K562 (cell line): ENCODE measurements around the gene ZNRD2. TPM values are rescaled to one million over a fixed set of nuclear protein-coding genes. Genes with fewer than 3 reads are reported as not detected.

ENCODE experiments used
- CCNT2 ChIP-seq: IDR thresholded peaks from 2 replicates; pipeline ENCODE4 v1.6.1; 2011; ENCODE audit warnings: borderline replicate concordance, low read depth, mild to moderate bottlenecking, moderate library complexity, mixed read lengths, low read length; ENCODE audit not compliant: insufficient read length; ENCODE audit errors: extremely low read depth
- CREB3L1 ChIP-seq: fragments of 450-650 bp; IDR thresholded peaks from 2 replicates; pipeline ENCODE4 v1.6.1; 2014; ENCODE audit warnings: low read depth, mild to moderate bottlenecking, moderate library complexity, borderline replicate concordance
- ETV6 ChIP-seq, 3 experiments: fragments of 150-350 bp in 1 of 3; sonication (generic) in 1 of 3; formaldehyde crosslinking in 1 of 3; IDR thresholded peaks; 2 replicates each; pipeline versions ENCODE4 v1.6.1 to v1.8.0; 2014 to 2022; ENCODE audit warnings: borderline replicate concordance in 2 of 3, low read depth in 2 of 3, antibody characterized with exemption in 1 of 3, low read length in 1 of 3, mild to moderate bottlenecking in 1 of 3, missing genetic modification reagents in 1 of 3
- FOSL1 ChIP-seq: fragments of 200-800 bp; sonication (Bioruptor generic); conservative IDR thresholded peaks from 2 replicates; pipeline ENCODE4 v1.6.1; 2016; ENCODE audit warnings: missing genetic modification characterization, missing compliant biosample characterization
- HNRNPK ChIP-seq: fragments of 200-400 bp; formaldehyde crosslinking; IDR thresholded peaks from one replicate; pipeline ENCODE4 v1.6.1; 2018; ENCODE audit warnings: mild to moderate bottlenecking, low read depth, low read length; ENCODE audit not compliant: poor library complexity, severe bottlenecking
- LEF1 ChIP-seq: fragments of 450-650 bp; IDR thresholded peaks from 2 replicates; pipeline ENCODE4 v1.6.1; 2016; ENCODE audit warnings: mild to moderate bottlenecking
- MXD1 ChIP-seq: fragments of 250-450 bp; sonication (Bioruptor Pico); IDR thresholded peaks from 2 replicates; pipeline ENCODE4 v1.8.0; 2021; ENCODE audit warnings: borderline replicate concordance, mild to moderate bottlenecking, moderate library complexity; ENCODE audit not compliant: poor library complexity, severe bottlenecking
- MYC ChIP-seq, 2 experiments: fragments of 250-450 bp in 1 of 2; sonication (Bioruptor Pico) in 1 of 2; IDR thresholded peaks; 2 replicates each; pipeline versions ENCODE4 v1.5.1 to v1.6.1; 2012 to 2021; ENCODE audit warnings: low read depth in 2 of 2, borderline replicate concordance in 1 of 2, improper control_type of control experiment in 1 of 2, low read length in 1 of 2, mild to moderate bottlenecking in 1 of 2, moderate library complexity in 1 of 2
- NCOA1 ChIP-seq: fragments of 450-650 bp; IDR thresholded peaks from 2 replicates; pipeline ENCODE4 v1.6.1; 2016; ENCODE audit warnings: low read depth
- RHOXF2B ChIP-seq: fragments of 250-450 bp; sonication (Bioruptor Pico); conservative IDR thresholded peaks from 2 replicates; pipeline ENCODE4 v1.5.1; 2021
- RNF2 ChIP-seq: sonication (generic); IDR thresholded peaks from 2 replicates; pipeline ENCODE4 v1.6.1; 2016
- RREB1 ChIP-seq: fragments of 250-450 bp; sonication (Bioruptor Pico); IDR thresholded peaks from 2 replicates; pipeline ENCODE4 v1.4.0; 2020
- SIN3A ChIP-seq, 2 experiments: fragments of 150-350 bp in 1 of 2; IDR thresholded peaks; 2 replicates each; pipeline ENCODE4 v1.6.1; 2011 to 2016; ENCODE audit warnings: borderline replicate concordance in 2 of 2, low read depth in 2 of 2, low read length in 2 of 2, mild to moderate bottlenecking in 2 of 2, moderate library complexity in 2 of 2; ENCODE audit not compliant: control insufficient read depth in 1 of 2
- SIN3B ChIP-seq: fragments of 450-650 bp; IDR thresholded peaks from 2 replicates; pipeline ENCODE4 v1.6.1; 2017; ENCODE audit warnings: low read depth, mild to moderate bottlenecking, moderate library complexity
- ZBTB7A ChIP-seq: IDR thresholded peaks from 2 replicates; pipeline ENCODE4 v1.6.1; 2011; ENCODE audit warnings: low read depth, mild to moderate bottlenecking, low read length, moderate library complexity, borderline replicate concordance; ENCODE audit not compliant: control insufficient read depth
- ZFPM2 ChIP-seq: fragments of 250-450 bp; sonication (Bioruptor Pico); IDR thresholded peaks from 2 replicates; pipeline ENCODE4 v1.5.1; 2022; ENCODE audit warnings: mild to moderate bottlenecking
- ZNF134 ChIP-seq: fragments of 250-450 bp; sonication (Bioruptor Pico); conservative IDR thresholded peaks from 2 replicates; pipeline ENCODE4 v1.4.0; 2020
- polyA plus RNA-seq, 8 experiments: library from polyadenylated mRNA; depleted of rRNA in 4 of 8; stranded (reverse) in 5 of 8; unstranded in 3 of 8; fragments of >200 nt; fragmentation: Nextera tagmentation in 2 of 8; fragmentation: Illumina TruSeq in 1 of 8; extraction: Ambion mirVana in 2 of 8; extraction: Trizol in 1 of 8; gene quantifications; 2 replicates each; pipeline versions ENCODE4 v1.2.1 to v1.2.3, GENCODE V29; 2011 to 2014; ENCODE audit warnings: inconsistent platforms in 1 of 8, missing spikeins in 1 of 8
- total RNA-seq, 7 experiments: library from RNA; depleted of rRNA in 6 of 7; stranded (reverse); fragments of >200 nt in 6 of 7; fragmentation: Illumina TruSeq in 2 of 7; extraction: Trizol in 2 of 7; gene quantifications; 2 replicates each; pipeline versions ENCODE4 v1.2.1 to v1.2.3, GENCODE V29; 2011 to 2021; ENCODE audit warnings: low replicate concordance in 1 of 7

Gene ZNRD2
- total and polyA plus RNA-seq, 9 of the 15 experiments (the other 6 are each of a cell fraction or from before 2014, with no cell fraction given), result 13.4 to 129 (median 60.4) TPM

- TF ChIP-seq RREB1 (peak; percentile 73; the same call in 1 of the 2 replicates), ZNF134 (no peak), SIN3B (peak; percentile 99), SIN3A (IDR thresholded peaks at IDR 0.05; ENCODE audit: borderline replicate concordance in 2 of 2, control insufficient read depth in 1 of 2, low read depth in 2 of 2, low read length in 2 of 2) (peak; percentile 95 to 98), CREB3L1 (peak; percentile 71; the same call in 1 of the 2 replicates), RHOXF2B (no peak), ETV6 (IDR thresholded peaks at IDR 0.05; ENCODE audit: borderline replicate concordance in 1 of 2, low read depth in 2 of 2, low read length in 1 of 2) (no peak), ETV6 (CRISPR knock-in tag; IDR thresholded peaks at IDR 0.05; ENCODE audit: borderline replicate concordance) (no peak), ZBTB7A (peak; percentile 62; the same call in 1 of the 2 replicates), CCNT2 (peak; percentile 81), ZFPM2 (CRISPR knock-in tag) (no peak), MYC (IDR thresholded peaks at IDR 0.05; ENCODE audit: low read depth, low read length) (peak; percentile 74; the same call in 1 of the 2 replicates), MYC (CRISPR knock-in tag; IDR thresholded peaks at IDR 0.05; ENCODE audit: borderline replicate concordance, low read depth) (0 out of 2 replicates have a peak, but pooled peaks have one; percentile 45), FOSL1 (tag) (no peak), HNRNPK (no peak), LEF1 (no peak), NCOA1 (peak; percentile 83), MXD1 (CRISPR knock-in tag) (no peak), RNF2 (peak; percentile 78; the same call in 1 of the 2 replicates)
Observed at GRCh38 chr11:65569973-65570918, at the start of gene ZNRD2 (continued).
